Fibroblast of gingiva (primary cell): Measurements from ENCODE around the gene PRKN.

ENCODE experiments used
- DNase-seq: peaks from one replicate; pipeline ENCODE4 v3.0.0-alpha.2; 2011; ENCODE audit warnings: low read depth

Gene PRKN

GRCh38 chr6:162373192-162373591, 354.4 kb downstream of the PRKN start:
- no peak for DNase-seq

GRCh38 chr6:162372106-162372505, 355.5 kb downstream of the PRKN start:
- DNase-seq: no peak

- DNase-seq: no peak
These were observed 356.4 kb downstream of the PRKN start for GRCh38 chr6:162371121-162371520.

- no peak for DNase-seq
These were observed 358.5 kb downstream of the PRKN start for GRCh38 chr6:162369091-162369490.

- DNase-seq: no peak
These were observed 363.1 kb downstream of the PRKN start for GRCh38 chr6:162364488-162364887.

GRCh38 chr6:162363757-162364156, 363.8 kb downstream of the PRKN start:
- peak; percentile 36 for DNase-seq

- no peak for DNase-seq
These were observed 366.5 kb downstream of the PRKN start for GRCh38 chr6:162360901-162361567.

GRCh38 chr6:162358625-162359024, 368.9 kb downstream of the PRKN start:
- DNase-seq: no peak

- peak; percentile 83 for DNase-seq
These were observed 382.5 kb downstream of the PRKN start for GRCh38 chr6:162345051-162345511.

GRCh38 chr6:162344646-162345010, 382.9 kb downstream of the PRKN start:
- no peak for DNase-seq

- peak; percentile 68 for DNase-seq
These were observed 383.5 kb downstream of the PRKN start for GRCh38 chr6:162343936-162344645.

GRCh38 chr6:162343198-162343935, 384.2 kb downstream of the PRKN start:
- DNase-seq: no peak

- no peak for DNase-seq
These were observed 390.2 kb downstream of the PRKN start for GRCh38 chr6:162337412-162337811.

- no peak for DNase-seq
These were observed 391.2 kb downstream of the PRKN start for GRCh38 chr6:162336359-162336758.

- DNase-seq: no peak
These were observed 395.2 kb downstream of the PRKN start for GRCh38 chr6:162332365-162332764.

- no peak for DNase-seq
These were observed 395.7 kb downstream of the PRKN start for GRCh38 chr6:162331911-162332310.

GRCh38 chr6:162325826-162326225, 401.7 kb downstream of the PRKN start:
- no peak for DNase-seq

- DNase-seq: no peak
These were observed 402.5 kb downstream of the PRKN start for GRCh38 chr6:162325051-162325450.

- DNase-seq: no peak
These were observed 412.3 kb downstream of the PRKN start for GRCh38 chr6:162315291-162315690.

GRCh38 chr6:162313922-162314660, 413.5 kb downstream of the PRKN start:
- peak; percentile 39 for DNase-seq

- DNase-seq: no peak
These were observed 419.7 kb downstream of the PRKN start for GRCh38 chr6:162307865-162308264.

GRCh38 chr6:162306616-162307015, 420.9 kb downstream of the PRKN start:
- no peak for DNase-seq
